Measurements from ENCODE around the gene FOXP1.

GRCh38 chr3:71478568-71478967 lies 105.0 kb downstream of the FOXP1 start:
- TF ChIP-seq CTCF (IDR thresholded peaks at IDR 0.05 in 2 of 3, conservative IDR thresholded peaks at IDR 0.05 in 1 of 3; ENCODE audit: insufficient read depth in 2 of 3, low read depth in 1 of 3, low read length in 3 of 3) (no peak), RBFOX2 (IDR thresholded peaks at IDR 0.05; ENCODE audit: low read depth, low read length) (no peak), HNRNPK (IDR thresholded peaks at IDR 0.05; ENCODE audit: low read depth, low read length, poor library complexity, severe bottlenecking) (no peak)
